HG03175 (cell line): ENCODE results near the gene SEM1.
"Not testable (repeated sequence)": the region's sequence is repeated elsewhere in the genome, so short reads cannot be mapped to it uniquely, and the experiment has no call there.

ENCODE experiments used
- ATAC-seq: cut with Tn5 transposase; IDR thresholded peaks from one replicate; pipeline ENCODE4 v1.9.1; 2021; ENCODE audit warnings: mild to moderate bottlenecking, moderate library complexity; ENCODE audit not compliant: unreplicated experiment

Gene SEM1

GRCh38 chr7:96665689-96666088 is 44.0 kb downstream of the SEM1 start:
- no peak for ATAC-seq

GRCh38 chr7:96664793-96665192 is 44.9 kb downstream of the SEM1 start:
- ATAC-seq: no peak

DNA sequence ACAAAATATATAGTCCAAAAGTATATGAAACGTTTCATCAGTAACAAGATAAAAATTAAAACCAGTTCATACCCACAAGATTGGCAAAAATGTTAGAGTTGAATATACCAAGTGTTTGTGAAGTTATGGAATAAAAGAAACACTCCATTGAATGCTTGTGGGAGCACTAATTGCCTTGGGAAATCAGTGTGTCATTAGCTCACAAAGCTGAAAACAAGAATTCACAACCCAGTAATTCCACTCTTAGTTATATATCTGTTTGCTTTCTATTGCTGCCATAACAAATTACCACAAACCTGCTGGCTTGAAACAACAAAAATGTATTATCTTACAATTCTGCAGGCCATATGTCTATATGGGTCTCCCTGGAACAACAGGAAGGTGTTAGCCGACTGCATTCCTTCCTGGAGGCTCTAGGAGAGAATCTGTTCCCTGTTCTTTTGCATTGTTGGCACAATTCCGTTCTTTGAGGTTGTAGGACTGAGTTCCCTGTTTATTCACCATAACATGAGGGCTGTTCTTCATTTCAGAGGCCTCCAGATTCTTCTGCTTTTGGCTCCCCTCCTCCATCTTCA is 45.7 kb downstream of the SEM1 start:
- ATAC-seq: no peak

- peak; percentile 97 for ATAC-seq
Measured at GRCh38 chr7:96663457-96663856, 46.2 kb downstream of the SEM1 start.

GRCh38 chr7:96662151-96662550 is 47.5 kb downstream of the SEM1 start:
- not testable (repeated sequence) for ATAC-seq

DNA sequence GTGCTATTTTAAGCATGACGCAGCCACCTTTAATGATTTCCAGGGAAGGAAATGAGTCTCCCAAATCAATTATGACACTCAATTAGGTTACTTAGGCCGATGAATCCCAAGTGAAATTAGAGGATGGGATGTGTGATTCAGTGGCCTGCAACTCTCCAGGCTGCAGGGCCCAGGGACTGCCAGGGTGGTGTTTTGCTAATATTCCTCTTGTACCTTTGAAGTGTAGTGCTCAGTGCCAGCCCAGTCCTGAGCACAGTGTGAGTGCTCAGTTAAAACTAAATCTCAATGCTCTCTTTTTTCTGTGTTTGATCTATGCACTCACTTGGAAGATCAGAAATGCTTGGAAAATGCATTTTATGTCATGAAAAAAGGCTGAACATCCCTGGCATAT is 51.6 kb downstream of the SEM1 start:
- no peak for ATAC-seq

- no peak for ATAC-seq
Measured at GRCh38 chr7:96657347-96658021, 52.2 kb downstream of the SEM1 start.

GRCh38 chr7:96655956-96656355 is 53.7 kb downstream of the SEM1 start:
- ATAC-seq: no peak

GRCh38 chr7:96654630-96655188 is 54.9 kb downstream of the SEM1 start:
- no peak for ATAC-seq

- no peak for ATAC-seq
Measured at GRCh38 chr7:96649981-96650380, 59.7 kb downstream of the SEM1 start.

GRCh38 chr7:96648784-96649183 is 60.9 kb downstream of the SEM1 start:
- no peak for ATAC-seq

DNA sequence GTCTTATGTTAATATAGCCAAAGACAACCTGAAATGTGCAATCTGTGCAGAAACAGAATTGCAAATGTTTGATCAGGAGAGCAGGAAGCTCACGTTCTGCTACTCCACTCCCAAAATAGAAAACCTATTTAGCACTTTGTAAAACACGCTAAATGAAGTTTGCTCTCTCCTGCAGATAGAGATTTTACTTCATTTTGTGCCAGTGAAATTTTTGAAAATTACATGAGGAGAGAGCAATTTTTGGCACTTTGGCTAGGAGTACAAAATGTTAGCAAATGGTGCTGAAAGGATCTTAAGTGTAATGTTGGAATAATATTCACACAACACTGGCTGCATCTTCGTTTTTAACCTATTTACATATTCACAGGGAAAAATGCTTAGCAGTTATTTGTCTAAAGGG is 61.9 kb downstream of the SEM1 start:
- ATAC-seq: no peak

DNA sequence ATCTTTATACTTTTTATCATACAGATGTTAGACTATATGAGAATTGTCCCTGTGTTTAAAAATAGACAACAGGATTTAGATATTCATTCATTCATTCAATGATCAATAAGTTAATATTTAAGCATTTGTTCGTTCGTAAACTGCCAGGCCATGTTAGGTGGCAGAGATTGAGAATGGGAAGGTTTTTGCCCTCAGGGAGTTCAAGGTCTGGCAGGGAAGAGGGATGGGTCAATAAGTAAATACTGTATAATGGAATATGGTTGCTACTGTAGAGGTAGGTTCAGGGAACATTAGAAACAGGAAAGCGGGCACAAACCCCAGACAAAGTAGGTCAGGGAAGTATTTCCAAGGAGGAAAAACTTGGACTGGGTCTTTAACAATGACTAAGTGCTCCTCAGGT is 64.6 kb downstream of the SEM1 start:
- ATAC-seq: no peak

- ATAC-seq: not testable (repeated sequence)
Measured at GRCh38 chr7:96643436-96643835, 66.2 kb downstream of the SEM1 start.

DNA sequence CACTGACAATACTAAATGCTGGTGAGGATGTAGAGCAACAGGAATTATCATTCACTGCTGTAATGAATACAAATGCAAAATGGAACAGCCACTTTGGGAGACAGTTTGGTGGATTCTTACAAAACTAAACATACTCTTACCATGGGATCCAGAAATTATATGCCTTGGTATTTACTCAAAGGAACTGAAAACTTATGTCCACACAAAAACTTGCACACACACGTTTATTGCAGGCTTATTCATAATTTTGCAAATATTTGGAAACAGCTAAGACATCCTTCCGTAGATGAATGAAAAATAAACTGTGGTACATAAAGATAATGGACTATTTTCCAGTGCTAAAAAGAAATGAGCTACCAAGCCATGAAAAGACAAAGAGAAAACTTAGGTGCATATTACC is 69.6 kb downstream of the SEM1 start:
- no peak for ATAC-seq
